LNCaP clone FGC (cell line): ENCODE results near the gene CARMIL3.
"Not testable (repeated sequence)": the region's sequence is repeated elsewhere in the genome, so short reads cannot be mapped to it uniquely, and the experiment has no call there.

Experiments
- DNase-seq: peaks from one replicate; pipeline ENCODE4 v3.0.0-alpha.2; 2011; ENCODE audit warnings: low read depth
- H3K4me3 ChIP-seq: 2 replicates; pipeline ENCODE4 v1.5.1; 2011; ENCODE audit warnings: mild to moderate bottlenecking, low read depth, low read length, control low read depth
- TF ChIP-seq, protein P1 (sequence below): IDR thresholded peaks from 2 replicates; pipeline ENCODE4 v1.5.1; 2012; ENCODE audit warnings: mild to moderate bottlenecking; ENCODE audit not compliant: control insufficient read depth, insufficient read depth; ENCODE audit errors: extremely low read depth

CARMIL3 gene

DNA sequence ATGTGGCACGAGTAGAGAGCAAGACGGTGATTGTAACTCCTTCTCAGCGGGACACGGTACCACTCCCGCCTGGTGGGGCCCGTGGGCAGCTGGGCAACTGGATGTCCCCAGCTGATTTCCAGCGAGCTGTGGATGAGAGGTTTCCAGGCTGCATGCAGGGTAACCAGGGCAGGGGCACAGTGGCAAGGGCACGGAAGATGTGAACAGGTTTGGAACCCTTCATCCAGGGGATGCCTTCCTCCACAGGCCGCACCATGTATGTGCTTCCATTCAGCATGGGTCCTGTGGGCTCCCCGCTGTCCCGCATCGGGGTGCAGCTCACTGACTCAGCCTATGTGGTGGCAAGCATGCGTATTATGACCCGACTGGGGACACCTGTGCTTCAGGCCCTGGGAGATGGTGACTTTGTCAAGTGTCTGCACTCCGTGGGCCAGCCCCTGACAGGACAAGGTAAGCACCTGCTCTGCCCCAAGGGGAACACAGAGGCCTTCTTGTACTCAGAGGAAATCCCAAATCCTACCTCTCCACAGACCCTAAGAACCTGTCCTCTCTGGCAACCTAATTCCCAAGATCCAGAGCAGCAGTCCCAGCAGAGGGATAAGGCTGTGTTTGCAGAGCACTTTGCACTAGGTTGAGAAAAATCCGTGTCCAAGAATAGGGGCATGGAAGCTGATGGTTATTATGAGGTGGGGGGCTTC, 46.6 kb downstream of the CARMIL3 start:
- no peak for DNase-seq
- H3K4me3 ChIP-seq, result no peak overlapping the region
- TF ChIP-seq, protein P1, sequence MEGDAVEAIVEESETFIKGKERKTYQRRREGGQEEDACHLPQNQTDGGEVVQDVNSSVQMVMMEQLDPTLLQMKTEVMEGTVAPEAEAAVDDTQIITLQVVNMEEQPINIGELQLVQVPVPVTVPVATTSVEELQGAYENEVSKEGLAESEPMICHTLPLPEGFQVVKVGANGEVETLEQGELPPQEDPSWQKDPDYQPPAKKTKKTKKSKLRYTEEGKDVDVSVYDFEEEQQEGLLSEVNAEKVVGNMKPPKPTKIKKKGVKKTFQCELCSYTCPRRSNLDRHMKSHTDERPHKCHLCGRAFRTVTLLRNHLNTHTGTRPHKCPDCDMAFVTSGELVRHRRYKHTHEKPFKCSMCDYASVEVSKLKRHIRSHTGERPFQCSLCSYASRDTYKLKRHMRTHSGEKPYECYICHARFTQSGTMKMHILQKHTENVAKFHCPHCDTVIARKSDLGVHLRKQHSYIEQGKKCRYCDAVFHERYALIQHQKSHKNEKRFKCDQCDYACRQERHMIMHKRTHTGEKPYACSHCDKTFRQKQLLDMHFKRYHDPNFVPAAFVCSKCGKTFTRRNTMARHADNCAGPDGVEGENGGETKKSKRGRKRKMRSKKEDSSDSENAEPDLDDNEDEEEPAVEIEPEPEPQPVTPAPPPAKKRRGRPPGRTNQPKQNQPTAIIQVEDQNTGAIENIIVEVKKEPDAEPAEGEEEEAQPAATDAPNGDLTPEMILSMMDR, result no peak

DNA sequence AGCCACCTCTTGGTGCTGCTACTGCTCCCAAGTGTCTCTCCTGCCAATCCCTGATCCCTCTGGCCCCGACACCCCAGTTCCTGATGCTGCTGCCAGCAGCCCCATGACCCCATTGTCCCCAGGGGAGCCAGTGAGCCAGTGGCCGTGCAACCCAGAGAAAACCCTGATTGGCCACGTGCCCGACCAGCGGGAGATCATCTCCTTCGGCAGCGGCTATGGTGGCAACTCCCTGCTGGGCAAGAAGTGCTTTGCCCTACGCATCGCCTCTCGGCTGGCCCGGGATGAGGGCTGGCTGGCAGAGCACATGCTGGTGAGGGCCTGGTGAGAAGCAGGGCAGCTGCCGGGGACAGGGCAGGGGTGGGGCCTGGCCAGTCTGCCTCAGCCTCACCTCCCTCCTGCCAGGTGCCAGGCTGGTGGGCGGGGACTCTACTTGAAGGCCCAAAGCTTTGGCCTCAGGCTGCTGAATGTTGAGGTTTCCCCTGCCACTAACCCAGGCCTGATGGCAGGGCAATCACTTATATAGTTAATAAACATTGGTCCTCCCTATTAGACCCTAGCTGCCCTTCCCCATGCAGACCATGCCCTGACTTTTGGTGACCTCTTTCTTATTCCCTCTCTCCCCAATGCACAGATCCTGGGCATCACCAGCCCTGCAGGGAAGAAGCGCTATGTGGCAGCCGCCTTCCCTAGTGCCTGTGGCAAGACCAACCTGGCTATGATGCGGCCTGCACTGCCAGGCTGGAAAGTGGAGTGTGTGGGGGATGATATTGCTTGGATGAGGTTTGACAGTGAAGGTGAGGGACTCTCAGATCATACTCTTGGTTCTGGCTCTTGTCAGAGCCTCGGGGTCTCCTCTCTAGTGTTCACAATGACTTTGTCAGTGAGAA, 47.4 kb downstream of the CARMIL3 start:
- TF ChIP-seq, protein P1, result no peak
- no peak overlapping the region for H3K4me3 ChIP-seq
- DNase-seq, result no peak

DNA sequence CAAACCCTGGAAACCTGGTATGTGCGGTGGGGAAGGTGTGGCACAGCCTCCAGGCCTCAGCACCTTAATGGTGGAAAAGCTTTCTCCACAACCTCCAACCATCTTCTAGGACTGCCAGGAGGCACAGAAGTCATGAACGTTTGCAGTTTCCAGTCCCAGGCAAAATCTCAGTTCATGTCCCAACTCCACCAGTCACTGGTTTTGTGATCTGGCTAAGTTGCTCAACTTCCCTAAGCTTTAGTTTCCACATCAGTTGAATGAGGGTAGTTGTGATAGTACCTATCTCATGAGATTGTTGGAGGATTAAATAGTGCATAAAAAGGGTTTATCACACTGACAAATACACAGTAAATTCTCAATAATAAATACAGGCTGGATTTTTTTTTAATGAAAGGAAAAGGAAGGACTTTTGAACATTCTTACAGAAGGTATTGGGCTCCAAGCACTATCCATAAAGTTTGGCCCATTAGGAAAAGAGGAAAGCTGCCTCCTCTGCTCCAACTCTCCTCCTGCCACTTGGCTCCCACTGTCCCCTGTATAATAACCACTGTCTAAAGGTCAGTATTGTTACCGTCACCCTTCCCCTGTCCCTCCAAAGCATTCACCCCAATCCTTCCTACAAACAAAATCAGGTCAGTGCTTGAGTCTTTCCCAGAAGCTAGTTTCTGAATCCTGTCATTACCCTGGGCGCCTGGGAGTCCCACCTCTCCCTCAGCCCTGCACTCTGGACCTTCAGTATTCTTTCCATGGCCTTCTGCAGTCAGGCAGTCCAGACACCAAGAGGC, 48.6 kb downstream of the CARMIL3 start:
- TF ChIP-seq, protein P1, result no peak
- DNase-seq, result no peak

DNA sequence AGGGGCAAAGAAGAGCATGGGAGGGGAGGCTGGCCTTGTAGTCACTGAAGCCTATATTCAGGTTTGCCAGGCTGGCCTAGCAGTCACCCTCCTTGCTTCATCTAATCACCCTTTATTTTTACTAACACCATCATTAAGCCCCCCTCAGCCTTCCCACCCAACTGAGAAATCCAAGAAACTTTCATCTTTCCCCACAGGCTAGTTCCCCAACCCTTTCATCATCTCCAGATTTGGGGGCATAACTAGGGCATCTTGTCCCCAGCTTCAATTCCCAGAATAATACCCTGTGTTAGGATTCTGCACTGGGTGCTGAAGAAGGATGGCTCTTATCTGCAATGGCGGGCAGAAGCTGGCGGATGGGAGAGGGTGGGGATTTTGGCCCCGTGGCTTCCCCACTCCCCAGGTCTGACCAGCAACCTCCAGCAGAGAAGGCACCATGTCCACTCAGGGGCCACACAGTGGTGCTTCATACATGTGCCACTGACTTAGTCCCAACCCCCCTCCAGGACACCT, 49.2 kb downstream of the CARMIL3 start:
- no peak overlapping the region for H3K4me3 ChIP-seq
- TF ChIP-seq, protein P1, result no peak
- DNase-seq, result no peak

More for the DNA sequence above, 48.6 kb downstream of the CARMIL3 start:
- no peak overlapping the region for H3K4me3 ChIP-seq

DNA sequence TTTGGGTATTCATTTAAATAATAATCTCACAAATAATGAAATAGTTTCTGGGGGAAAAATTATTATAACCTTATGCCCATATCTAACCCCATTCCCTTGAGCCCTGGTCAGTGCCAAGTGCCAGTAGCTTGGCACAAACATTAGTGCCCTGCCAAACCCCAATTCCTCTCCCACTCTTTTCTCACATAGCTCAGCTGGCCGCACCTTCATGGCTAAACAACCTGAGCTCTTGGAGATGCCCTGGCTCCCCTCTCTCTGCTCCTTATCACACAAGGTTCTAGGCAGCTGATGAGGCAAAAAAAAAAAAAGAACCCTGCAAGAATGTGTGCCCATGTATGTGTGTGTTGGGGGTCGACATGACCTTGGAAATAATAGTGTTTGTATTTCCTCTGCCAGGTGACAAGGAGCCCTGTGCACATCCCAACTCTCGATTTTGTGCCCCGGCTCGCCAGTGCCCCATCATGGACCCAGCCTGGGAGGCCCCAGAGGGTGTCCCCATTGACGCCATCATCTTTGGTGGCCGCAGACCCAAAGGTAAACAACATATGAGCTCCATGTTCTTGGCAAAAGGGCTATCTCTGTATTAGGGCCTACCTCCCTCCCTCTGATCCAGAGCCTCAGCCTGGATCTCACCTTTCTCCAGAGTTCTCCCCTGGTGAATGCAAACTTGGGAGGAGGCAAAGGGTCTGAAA, 50.7 kb downstream of the CARMIL3 start:
- TF ChIP-seq, protein P1, result no peak
- no peak for DNase-seq
- H3K4me3 ChIP-seq, result no peak overlapping the region

DNA sequence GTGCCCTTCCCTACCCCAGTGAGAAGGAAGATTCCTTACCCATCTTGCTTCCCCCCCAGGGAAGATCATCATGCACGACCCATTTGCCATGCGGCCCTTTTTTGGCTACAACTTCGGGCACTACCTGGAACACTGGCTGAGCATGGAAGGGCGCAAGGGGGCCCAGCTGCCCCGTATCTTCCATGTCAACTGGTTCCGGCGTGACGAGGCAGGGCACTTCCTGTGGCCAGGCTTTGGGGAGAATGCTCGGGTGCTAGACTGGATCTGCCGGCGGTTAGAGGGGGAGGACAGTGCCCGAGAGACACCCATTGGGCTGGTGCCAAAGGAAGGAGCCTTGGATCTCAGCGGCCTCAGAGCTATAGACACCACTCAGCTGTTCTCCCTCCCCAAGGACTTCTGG, 51.6 kb downstream of the CARMIL3 start:
- no peak overlapping the region for H3K4me3 ChIP-seq
- DNase-seq, result no peak
- TF ChIP-seq, protein P1, result no peak

DNA sequence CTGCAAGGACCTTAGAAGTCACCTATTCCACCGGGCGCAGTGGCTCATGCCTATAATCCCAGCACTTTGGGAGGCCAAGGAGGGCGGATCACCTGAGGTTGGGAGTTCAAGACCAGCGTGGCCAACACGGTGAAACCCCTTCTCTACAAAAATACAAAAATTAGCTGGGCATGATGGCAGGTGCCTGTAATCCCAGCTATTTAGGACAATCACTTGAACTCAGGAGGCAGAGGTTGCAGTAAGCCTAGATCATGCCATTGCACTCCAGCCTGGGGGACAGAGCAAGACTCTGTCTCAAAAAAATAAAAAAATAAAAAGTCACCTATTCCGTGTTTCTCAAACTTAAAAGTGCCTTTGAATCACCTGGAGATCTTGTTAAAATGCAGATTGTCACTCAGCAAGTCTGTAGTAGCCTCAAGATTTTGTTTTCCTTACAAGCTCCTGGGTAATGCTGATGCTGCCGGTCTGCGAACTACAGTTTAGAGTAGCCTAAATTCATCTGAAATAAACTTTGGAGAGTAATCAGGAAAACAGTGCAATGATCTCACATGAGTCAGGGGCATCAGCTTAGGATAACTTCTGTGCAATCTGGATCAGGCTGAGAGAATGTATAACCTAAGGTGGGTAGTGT, 53.9 kb downstream of the CARMIL3 start:
- H3K4me3 ChIP-seq, DNase-seq: not testable (repeated sequence)
